HT1080 (cell line): ENCODE results near the gene ANKRD23. TPM values are rescaled to one million over a fixed set of nuclear protein-coding genes. Genes with fewer than 3 reads are reported as not detected.

Source experiments
- DNase-seq: peaks from one replicate; pipeline ENCODE4 v3.0.0-alpha.2; 2015; ENCODE audit warnings: low read depth
- total RNA-seq: library from RNA; depleted of rRNA; stranded (reverse); fragments of >200 nt; shearing (Covaris generic); gene quantifications from 2 replicates; pipeline ENCODE4 v1.2.3, GENCODE V29; 2014

The ANKRD23 gene
- total RNA-seq, 1 experiment from 2014 or later: 0.26 TPM

- no peak for DNase-seq
Measured at GRCh38 chr2:96877631-96878092, 33.8 kb upstream of the ANKRD23 start.

- DNase-seq: no peak
Measured at GRCh38 chr2:96877042-96877451, 33.2 kb upstream of the ANKRD23 start.

- peak; percentile 74 for DNase-seq
Measured at GRCh38 chr2:96876269-96877041, 32.6 kb upstream of the ANKRD23 start.

GRCh38 chr2:96875498-96876268 is 31.9 kb upstream of the ANKRD23 start:
- DNase-seq: no peak

- no peak for DNase-seq
Measured at GRCh38 chr2:96874198-96874831, 30.5 kb upstream of the ANKRD23 start.

GRCh38 chr2:96873651-96874096 is 29.9 kb upstream of the ANKRD23 start:
- no peak for DNase-seq

- no peak for DNase-seq
Measured at GRCh38 chr2:96872591-96873349, 28.9 kb upstream of the ANKRD23 start.

- DNase-seq: no peak
Measured at GRCh38 chr2:96870626-96871255, 26.9 kb upstream of the ANKRD23 start.

GRCh38 chr2:96869822-96870625 is 26.2 kb upstream of the ANKRD23 start, which contains the start of gene SEMA4C:
Gene SEMA4C, minus strand, starts transcription at chr2:96870080. Its CDS starts 2,194 bp downstream, at chr2:96867886.
- DNase-seq: no peak

- no peak for DNase-seq
Measured at GRCh38 chr2:96869281-96869821, 25.5 kb upstream of the ANKRD23 start.

GRCh38 chr2:96868555-96869280 is 24.9 kb upstream of the ANKRD23 start:
- DNase-seq: peak; percentile 75

- DNase-seq: no peak
Measured at GRCh38 chr2:96867756-96868554, 24.1 kb upstream of the ANKRD23 start.

- no peak for DNase-seq
Measured at GRCh38 chr2:96866986-96867755, 23.4 kb upstream of the ANKRD23 start.

- no peak for DNase-seq
Measured at GRCh38 chr2:96866586-96866985, 22.8 kb upstream of the ANKRD23 start.

GRCh38 chr2:96866149-96866548 is 22.3 kb upstream of the ANKRD23 start:
- no peak for DNase-seq

- DNase-seq: no peak
Measured at GRCh38 chr2:96865654-96866053, 21.8 kb upstream of the ANKRD23 start.
